Uterus (tissue), 2 donors: Measurements from ENCODE around the gene HHAT.

Source experiments
- CTCF ChIP-seq, 4 experiments: fragments of 200-600 bp in 2 of 4; fragments of 450-650 bp in 2 of 4; sonication (generic) in 2 of 4; IDR thresholded peaks; one replicate each; pipeline ENCODE4 v1.5.1; 2016 to 2019; ENCODE audit warnings: antibody characterized with exemption in 4 of 4, mild to moderate bottlenecking in 2 of 4, moderate library complexity in 1 of 4
- POLR2A ChIP-seq, 2 donors: fragments of 450-650 bp; IDR thresholded peaks; one replicate each; pipeline ENCODE4 v1.6.1; 2016; ENCODE audit warnings: antibody characterized with exemption in 2 of 2, mild to moderate bottlenecking in 1 of 2, moderate library complexity in 1 of 2

- no peak for TF ChIP-seq CTCF (IDR thresholded peaks at IDR 0.05)
- no peak for TF ChIP-seq POLR2A (IDR thresholded peaks at IDR 0.05)
These were observed 262.5 kb downstream of the HHAT start for GRCh38 chr1:210591214-210591613.
